SH-SY5Y (cell line): ENCODE results near the gene PHKG2.

Experiments
- GATA2 ChIP-seq: IDR thresholded peaks from 2 replicates; pipeline ENCODE4 v1.6.1; 2011; ENCODE audit warnings: mild to moderate bottlenecking, low read depth, low read length
- GATA3 ChIP-seq: IDR thresholded peaks from 2 replicates; pipeline ENCODE4 v1.6.1; 2011; ENCODE audit warnings: low read depth, mild to moderate bottlenecking, low read length, moderate library complexity

- no peak for TF ChIP-seq GATA2
- TF ChIP-seq GATA3: no peak
These were observed 46.4 kb downstream of the PHKG2 start for GRCh38 chr16:30794634-30795033.
